HepG2 (cell line): ENCODE measurements around the gene NDUFS7. TPM values are rescaled to one million over a fixed set of nuclear protein-coding genes. Genes with fewer than 3 reads are reported as not detected.

ENCODE experiments used
- ATF3 ChIP-seq: sonication (generic); formaldehyde crosslinking; IDR thresholded peaks from 2 replicates; pipeline ENCODE4 v1.4.0; 2020; ENCODE audit warnings: missing genetic modification reagents
- DRAP1 ChIP-seq: IDR thresholded peaks from 2 replicates; pipeline ENCODE4 v1.6.1; 2016; ENCODE audit warnings: missing genetic modification reagents, missing compliant biosample characterization
- HDAC1 ChIP-seq: sonication (generic); formaldehyde crosslinking; IDR thresholded peaks from 2 replicates; pipeline ENCODE4 v1.5.1; 2020; ENCODE audit warnings: mild to moderate bottlenecking, missing genetic modification reagents
- KDM4B ChIP-seq: sonication (generic); formaldehyde crosslinking; IDR thresholded peaks from 2 replicates; pipeline ENCODE4 v1.4.0; 2020; ENCODE audit warnings: missing genetic modification reagents
- MXI1 ChIP-seq: IDR thresholded peaks from 3 replicates; pipeline ENCODE4 v1.6.1; 2012; ENCODE audit warnings: low read depth, low read length, inconsistent platforms, borderline replicate concordance
- PHF21A ChIP-seq: sonication (generic); formaldehyde crosslinking; IDR thresholded peaks from 2 replicates; pipeline ENCODE4 v1.5.0; 2020; ENCODE audit warnings: mild to moderate bottlenecking, missing genetic modification reagents
- TOPORS ChIP-seq: sonication (generic); formaldehyde crosslinking; IDR thresholded peaks from 2 replicates; pipeline ENCODE4 v1.8.0; 2023; ENCODE audit warnings: mild to moderate bottlenecking, missing genetic modification reagents
- TSC22D2 ChIP-seq: sonication (generic); formaldehyde crosslinking; IDR thresholded peaks from 2 replicates; pipeline ENCODE4 v1.5.1; 2020; ENCODE audit warnings: missing genetic modification reagents, mild to moderate bottlenecking, borderline replicate concordance
- ZNF142 ChIP-seq: sonication (generic); formaldehyde crosslinking; IDR thresholded peaks from 2 replicates; pipeline ENCODE4 v1.4.0; 2020; ENCODE audit warnings: missing genetic modification reagents
- ZNF430 ChIP-seq: sonication (generic); formaldehyde crosslinking; IDR thresholded peaks from 2 replicates; pipeline ENCODE4 v1.9.0; 2021; ENCODE audit warnings: mild to moderate bottlenecking, missing genetic modification reagents
- ZNF570 ChIP-seq: sonication (generic); formaldehyde crosslinking; IDR thresholded peaks from 2 replicates; pipeline ENCODE4 v1.4.0; 2020; ENCODE audit warnings: mild to moderate bottlenecking, missing genetic modification reagents, borderline replicate concordance
- ZNF891 ChIP-seq: sonication (generic); formaldehyde crosslinking; IDR thresholded peaks from 2 replicates; pipeline ENCODE4 v1.5.0; 2020; ENCODE audit warnings: mild to moderate bottlenecking, missing genetic modification reagents
- polyA plus RNA-seq, 8 experiments: library from polyadenylated mRNA; depleted of rRNA in 3 of 8; stranded (reverse) in 7 of 8; unstranded in 1 of 8; fragments of >200 nt; fragmentation: Illumina TruSeq in 4 of 8; extraction: Trizol in 4 of 8; gene quantifications; 2 replicates each; pipeline versions ENCODE4 v1.2.1 to v1.2.3, GENCODE V29; 2011 to 2016; ENCODE audit warnings: low read depth in 4 of 8, missing spikeins in 1 of 8, mixed read lengths in 1 of 8; ENCODE audit not compliant: insufficient read depth in 1 of 8
- total RNA-seq, 5 experiments: library from RNA; depleted of rRNA; stranded (reverse); fragments of >200 nt; fragmentation: Illumina TruSeq; extraction: Trizol; gene quantifications; 2 replicates each; pipeline ENCODE4 v1.2.3, GENCODE V29; 2016; ENCODE audit warnings: low read depth in 1 of 5
- TF ChIP-seq, protein P1 (sequence below): sonication (generic); formaldehyde crosslinking; IDR thresholded peaks from 2 replicates; pipeline ENCODE4 v1.8.1; 2023; ENCODE audit warnings: mild to moderate bottlenecking, missing genetic modification reagents
- TF ChIP-seq, protein P2 (sequence below): sonication (generic); formaldehyde crosslinking; IDR thresholded peaks from 2 replicates; pipeline ENCODE4 v1.5.0; 2020; ENCODE audit warnings: missing genetic modification reagents
- TF ChIP-seq, protein P3 (sequence below): IDR thresholded peaks from 2 replicates; pipeline ENCODE4 v1.6.1; 2018; ENCODE audit warnings: missing genetic modification reagents

NDUFS7 gene
- total and polyA plus RNA-seq, 2 of the 13 experiments (the other 11 are each of a cell fraction or from before 2014, with no cell fraction given) = 34.3 to 66.9 TPM

- TF ChIP-seq, protein P1, sequence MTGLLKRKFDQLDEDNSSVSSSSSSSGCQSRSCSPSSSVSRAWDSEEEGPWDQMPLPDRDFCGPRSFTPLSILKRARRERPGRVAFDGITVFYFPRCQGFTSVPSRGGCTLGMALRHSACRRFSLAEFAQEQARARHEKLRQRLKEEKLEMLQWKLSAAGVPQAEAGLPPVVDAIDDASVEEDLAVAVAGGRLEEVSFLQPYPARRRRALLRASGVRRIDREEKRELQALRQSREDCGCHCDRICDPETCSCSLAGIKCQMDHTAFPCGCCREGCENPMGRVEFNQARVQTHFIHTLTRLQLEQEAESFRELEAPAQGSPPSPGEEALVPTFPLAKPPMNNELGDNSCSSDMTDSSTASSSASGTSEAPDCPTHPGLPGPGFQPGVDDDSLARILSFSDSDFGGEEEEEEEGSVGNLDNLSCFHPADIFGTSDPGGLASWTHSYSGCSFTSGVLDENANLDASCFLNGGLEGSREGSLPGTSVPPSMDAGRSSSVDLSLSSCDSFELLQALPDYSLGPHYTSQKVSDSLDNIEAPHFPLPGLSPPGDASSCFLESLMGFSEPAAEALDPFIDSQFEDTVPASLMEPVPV (CRISPR knock-in tag) = peak; percentile 65
- TF ChIP-seq DRAP1 = peak; percentile 95
- peak; percentile 85; the same call in 1 of the 2 replicates for TF ChIP-seq KDM4B
- TF ChIP-seq, protein P2, sequence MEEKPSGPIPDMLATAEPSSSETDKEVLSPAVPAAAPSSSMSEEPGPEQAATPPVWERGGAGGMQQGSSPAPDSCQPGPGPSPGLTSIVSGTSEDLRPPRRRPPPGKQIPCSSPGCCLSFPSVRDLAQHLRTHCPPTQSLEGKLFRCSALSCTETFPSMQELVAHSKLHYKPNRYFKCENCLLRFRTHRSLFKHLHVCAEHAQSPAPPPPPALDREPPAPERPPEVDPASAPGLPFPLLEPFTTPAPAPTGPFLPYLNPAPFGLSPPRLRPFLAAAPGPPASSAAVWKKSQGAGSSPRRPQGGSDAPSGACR (CRISPR knock-in tag) = peak; percentile 86; the same call in 1 of the 2 replicates
- peak; percentile 94 for TF ChIP-seq ZNF142
- peak; percentile 86 for TF ChIP-seq HDAC1 (CRISPR knock-in tag)
- TF ChIP-seq, protein P3, sequence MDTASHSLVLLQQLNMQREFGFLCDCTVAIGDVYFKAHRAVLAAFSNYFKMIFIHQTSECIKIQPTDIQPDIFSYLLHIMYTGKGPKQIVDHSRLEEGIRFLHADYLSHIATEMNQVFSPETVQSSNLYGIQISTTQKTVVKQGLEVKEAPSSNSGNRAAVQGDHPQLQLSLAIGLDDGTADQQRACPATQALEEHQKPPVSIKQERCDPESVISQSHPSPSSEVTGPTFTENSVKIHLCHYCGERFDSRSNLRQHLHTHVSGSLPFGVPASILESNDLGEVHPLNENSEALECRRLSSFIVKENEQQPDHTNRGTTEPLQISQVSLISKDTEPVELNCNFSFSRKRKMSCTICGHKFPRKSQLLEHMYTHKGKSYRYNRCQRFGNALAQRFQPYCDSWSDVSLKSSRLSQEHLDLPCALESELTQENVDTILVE (CRISPR knock-in tag) = peak; percentile 97
- 0 out of 2 replicates have a peak, but pooled peaks have one; percentile 81 for TF ChIP-seq ZNF570
- TF ChIP-seq ATF3 = no peak; the same call in 1 of the 2 replicates
- TF ChIP-seq TSC22D2 (CRISPR knock-in tag) = peak; percentile 43
- TF ChIP-seq ZNF891 = peak; percentile 98
- TF ChIP-seq TOPORS (CRISPR knock-in tag) = no peak
- peak; percentile 68 for TF ChIP-seq ZNF430 (CRISPR knock-in tag)
- TF ChIP-seq MXI1 = peak; percentile 97; the same call in 2 of the 3 replicates
- TF ChIP-seq PHF21A (CRISPR knock-in tag) = peak; percentile 85; the same call in 1 of the 2 replicates
Measured at GRCh38 chr19:1438035-1438932, 54.6 kb downstream of the NDUFS7 start, which contains the start of gene RPS15 (continued).
